Measurements from ENCODE around the gene RMI2. TPM values are rescaled to one million over a fixed set of nuclear protein-coding genes. Genes with fewer than 3 reads are reported as not detected.

The RMI2 gene
- 17.3 to 36.5 TPM (median 34.7 TPM) in 5 replicates for total RNA-seq (2022; extraction: Qiagen RNA extraction; ENCODE audit: low read depth)

DNA sequence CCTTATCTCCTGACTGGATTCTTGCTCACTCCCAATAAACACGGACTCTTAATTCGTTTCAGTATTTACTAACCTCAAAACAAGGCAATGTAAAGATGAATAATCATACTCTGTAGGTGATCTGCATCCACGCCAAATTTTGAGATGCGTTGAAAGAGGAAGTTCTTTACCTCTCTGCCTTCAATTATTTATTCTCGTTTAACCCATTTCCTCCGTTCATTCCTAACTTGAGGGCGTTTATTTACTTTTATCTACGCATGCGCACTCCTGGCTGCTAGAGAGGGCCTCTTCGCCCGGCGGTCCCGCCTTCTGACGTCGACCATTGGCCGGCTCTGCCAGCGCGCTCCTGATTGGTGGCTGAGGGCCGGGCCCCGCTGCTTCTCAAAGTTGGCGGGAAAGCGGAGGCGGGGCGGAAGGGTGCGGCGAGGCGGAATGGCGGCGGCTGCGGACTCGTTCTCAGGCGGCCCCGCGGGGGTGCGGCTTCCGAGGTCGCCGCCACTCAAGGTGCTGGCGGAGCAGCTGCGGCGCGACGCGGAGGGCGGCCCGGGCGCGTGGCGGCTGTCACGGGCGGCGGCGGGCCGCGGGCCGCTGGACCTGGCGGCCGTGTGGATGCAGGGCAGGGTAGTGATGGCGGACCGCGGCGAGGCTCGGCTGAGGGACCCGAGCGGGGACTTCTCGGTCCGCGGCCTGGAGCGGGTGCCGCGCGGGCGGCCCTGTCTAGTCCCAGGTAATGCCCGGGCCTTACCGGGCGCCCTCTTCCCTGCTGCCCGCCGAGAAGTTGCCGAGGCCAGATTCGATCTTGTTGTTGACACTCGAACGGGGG, at the start of gene RMI2:
TSS of gene RMI2 (plus strand) at position 420 of the 823 bp plus-strand sequence. CDS start at position 433, 13 bp downstream.

Other genes with a start within 250 kb of the RMI2 start
- gene SOCS1, start 89.3 kb upstream of the RMI2 start, total RNA-seq (2022; extraction: Qiagen RNA extraction; ENCODE audit: low read depth), result 0.70 to 2.3 TPM (median 1.7 TPM) in 5 replicates
- not detected in 5 replicates for gene TNP2, start 76.1 kb upstream of the RMI2 start, total RNA-seq (2022; extraction: Qiagen RNA extraction; ENCODE audit: low read depth)
- not detected in 5 replicates for gene PRM3, start 71.8 kb upstream of the RMI2 start, total RNA-seq (2022; extraction: Qiagen RNA extraction; ENCODE audit: low read depth)
- not detected in 5 replicates for gene PRM2, start 69.0 kb upstream of the RMI2 start, total RNA-seq (2022; extraction: Qiagen RNA extraction; ENCODE audit: low read depth)
- gene PRM1, start 64.1 kb upstream of the RMI2 start, total RNA-seq (2022; extraction: Qiagen RNA extraction; ENCODE audit: low read depth), result not detected in 5 replicates
- gene LITAF, start 241.5 kb downstream of the RMI2 start, total RNA-seq (2022; extraction: Qiagen RNA extraction; ENCODE audit: low read depth), result 175 to 204 TPM (median 195 TPM) in 5 replicates

Measured in A549 treated with RU486 at 1 μM for 4 hours (cell line).